ENCODE data around the gene TMEM63B.

TMEM63B gene

DNA sequence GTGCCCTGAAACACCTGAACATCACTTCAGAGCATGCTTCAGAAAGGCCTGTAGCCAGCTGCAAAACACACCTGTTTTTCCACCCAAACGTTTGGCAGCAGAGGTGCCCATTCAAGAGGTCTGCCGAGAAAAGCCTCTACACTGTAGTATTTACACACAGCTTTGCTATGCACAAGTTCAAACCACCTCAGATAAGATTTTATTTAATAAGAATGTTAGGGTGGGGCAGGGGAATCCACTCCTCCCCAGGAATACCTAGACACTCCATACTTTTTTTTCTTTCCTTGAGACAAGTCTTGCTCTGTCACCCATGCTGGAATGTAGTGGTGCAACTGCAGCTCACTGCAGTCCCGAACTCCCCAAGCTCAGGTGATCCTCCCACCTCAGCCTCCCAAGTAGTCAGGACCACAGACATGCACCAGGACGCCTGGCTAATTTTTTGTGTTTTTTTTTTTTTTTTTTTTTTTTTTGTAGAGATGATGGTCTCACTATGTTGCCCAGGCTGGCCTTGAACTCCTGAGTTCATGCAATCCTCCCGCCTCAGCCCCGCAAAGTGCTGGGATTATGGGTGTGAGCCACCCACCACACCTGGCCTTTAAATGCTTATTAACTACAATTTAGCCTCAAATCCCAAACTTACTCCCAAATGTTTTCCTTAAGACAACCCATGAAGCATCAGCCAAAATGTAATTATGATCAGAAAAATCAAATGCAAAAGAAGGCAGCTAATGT is 9.8 kb upstream of the TMEM63B start:
- no peak for DNase-seq (ENCODE audit: low read depth in 2 of 2)

DNA sequence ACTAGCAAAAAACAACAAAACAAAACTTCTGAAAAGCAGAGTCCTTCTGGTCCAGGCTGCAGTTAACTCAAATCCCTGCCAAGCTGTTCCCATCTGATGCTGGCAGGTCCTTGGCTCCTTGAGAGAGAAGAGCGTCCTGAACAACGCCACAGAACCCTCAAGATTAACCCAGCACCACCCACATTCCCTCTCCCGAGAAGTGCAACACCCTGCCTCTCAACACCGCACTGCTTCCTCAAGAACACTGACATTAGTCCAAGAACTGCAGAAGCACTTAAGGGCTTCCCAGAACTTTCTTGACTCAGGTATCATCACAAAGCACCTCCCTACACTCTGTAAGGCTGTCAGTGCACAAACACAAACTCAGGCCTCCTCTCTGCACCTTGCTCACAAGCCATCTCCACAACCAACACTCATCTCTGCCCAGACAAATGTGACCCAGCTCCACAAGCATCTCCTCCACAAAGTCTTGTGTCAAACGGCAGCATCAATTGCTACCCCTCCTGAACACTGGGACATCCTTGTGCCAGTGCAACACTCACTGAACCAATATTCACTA is 7.6 kb upstream of the TMEM63B start:
- no peak for DNase-seq (ENCODE audit: low read depth in 2 of 2)

DNA sequence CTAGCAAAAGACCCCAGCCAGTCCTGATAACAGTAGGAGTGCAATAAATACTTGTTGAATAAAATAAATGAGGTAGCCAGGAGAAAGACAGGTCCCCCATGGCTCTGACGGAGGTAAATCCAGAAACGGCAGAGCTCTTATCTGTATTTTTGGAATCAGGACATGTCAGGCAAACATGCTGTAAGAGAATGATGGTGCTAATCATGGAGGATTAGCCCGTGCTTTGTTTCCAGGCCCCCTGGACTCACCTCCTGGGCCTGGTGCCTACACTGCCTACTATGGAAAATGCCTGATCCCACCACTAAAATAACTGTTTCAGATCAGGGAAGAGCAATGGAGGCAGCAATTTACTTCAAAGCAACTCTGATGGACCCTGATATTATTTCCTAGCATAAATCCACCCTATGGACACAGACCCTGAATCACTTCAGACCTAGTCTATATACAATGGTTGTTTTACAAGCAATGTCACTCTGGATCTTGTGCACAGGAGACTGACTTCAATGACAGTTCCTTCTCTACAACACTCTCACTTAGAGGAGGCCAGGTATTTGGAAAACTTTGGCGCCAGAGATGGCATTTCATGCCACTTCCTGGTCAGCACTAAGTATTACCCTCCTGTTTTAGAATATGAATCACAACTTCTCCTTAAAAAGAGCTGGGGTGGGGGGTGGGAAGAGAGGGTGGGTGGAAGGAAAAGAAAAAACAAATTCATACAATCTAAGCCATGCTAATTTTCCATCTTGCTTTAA is 6.5 kb upstream of the TMEM63B start:
- no peak for DNase-seq (ENCODE audit: low read depth in 2 of 2)

DNA sequence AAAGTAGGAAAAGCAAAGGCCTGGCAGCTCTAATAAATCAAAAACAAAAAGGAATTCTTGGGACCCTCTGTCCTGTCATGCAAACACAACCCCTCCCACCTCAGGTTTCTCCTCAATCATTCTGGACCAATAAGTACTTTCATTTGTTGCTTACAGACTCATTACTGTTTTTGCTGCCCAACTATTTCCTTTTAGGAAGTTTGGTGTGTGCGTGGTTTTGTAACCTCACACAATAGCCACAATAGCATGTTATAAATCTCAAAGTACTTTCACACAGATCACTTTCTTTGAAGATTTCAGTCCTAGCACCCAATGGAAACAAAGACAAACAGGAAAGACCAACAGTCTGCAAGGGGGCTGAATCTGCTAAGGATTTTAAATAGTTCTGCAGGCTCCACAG is 4.6 kb upstream of the TMEM63B start:
- no peak for DNase-seq (ENCODE audit: low read depth in 2 of 2)

DNA sequence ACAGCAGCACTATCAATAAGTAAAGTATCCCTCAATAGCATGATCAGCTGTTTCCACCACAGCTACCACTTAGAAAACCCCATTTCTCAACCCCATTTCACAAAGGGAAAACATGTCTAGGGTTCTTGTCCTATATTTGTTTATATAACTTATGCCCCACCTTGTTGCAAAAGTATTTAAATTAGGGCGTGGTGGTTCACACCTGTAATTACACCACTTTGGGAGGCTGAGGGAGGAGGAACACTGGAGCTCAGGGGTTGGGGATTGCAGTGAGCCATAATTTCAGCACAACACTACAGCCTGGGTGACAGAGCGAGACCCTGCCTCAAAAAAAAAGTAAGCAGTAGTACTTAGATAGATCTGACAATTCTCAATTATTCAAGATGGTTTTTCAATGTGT is 3.8 kb upstream of the TMEM63B start:
- DNase-seq (ENCODE audit: low read depth in 2 of 2), result no peak

DNA sequence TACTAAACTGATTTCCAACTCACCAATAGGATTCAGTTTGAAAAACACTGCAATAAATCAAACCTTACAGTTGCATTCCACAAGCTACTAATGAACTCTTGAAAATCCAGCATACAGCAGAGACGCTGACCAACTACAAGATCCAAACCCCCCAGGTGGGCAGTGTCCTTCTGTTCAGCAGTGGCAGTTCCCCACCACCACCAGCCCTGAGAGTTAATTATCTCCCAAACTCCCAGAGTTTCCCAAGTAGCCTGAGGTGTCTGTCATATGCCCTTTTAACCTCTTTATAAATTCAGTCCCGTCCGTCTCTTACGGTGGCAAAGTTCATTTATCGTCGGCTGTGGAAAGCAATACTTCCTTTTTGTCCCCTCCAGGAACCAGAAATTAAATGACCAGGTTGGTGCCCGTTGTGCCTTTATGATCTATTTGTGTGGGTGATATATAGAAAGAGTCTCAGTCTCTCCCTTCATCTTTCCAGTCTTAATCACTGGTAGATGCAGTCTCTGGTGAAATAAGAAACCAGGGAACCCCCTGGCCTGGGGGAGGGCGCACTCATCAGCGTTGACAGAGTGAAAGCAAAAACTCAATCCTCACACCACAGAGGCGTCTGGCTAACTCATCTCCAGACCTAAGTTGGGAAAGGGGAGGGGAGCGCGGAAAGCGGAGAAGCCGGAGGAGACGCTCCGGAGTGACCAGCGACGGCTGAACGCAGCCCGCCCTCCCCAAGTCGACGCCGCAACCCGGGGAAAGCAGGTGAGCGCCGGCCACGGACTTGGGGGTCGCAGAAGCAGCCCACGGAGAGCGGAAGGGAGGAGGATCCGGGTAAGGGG is 819 bp upstream of the TMEM63B start:
- peak; percentile 20 to 45 for DNase-seq (ENCODE audit: low read depth in 2 of 2)

DNA sequence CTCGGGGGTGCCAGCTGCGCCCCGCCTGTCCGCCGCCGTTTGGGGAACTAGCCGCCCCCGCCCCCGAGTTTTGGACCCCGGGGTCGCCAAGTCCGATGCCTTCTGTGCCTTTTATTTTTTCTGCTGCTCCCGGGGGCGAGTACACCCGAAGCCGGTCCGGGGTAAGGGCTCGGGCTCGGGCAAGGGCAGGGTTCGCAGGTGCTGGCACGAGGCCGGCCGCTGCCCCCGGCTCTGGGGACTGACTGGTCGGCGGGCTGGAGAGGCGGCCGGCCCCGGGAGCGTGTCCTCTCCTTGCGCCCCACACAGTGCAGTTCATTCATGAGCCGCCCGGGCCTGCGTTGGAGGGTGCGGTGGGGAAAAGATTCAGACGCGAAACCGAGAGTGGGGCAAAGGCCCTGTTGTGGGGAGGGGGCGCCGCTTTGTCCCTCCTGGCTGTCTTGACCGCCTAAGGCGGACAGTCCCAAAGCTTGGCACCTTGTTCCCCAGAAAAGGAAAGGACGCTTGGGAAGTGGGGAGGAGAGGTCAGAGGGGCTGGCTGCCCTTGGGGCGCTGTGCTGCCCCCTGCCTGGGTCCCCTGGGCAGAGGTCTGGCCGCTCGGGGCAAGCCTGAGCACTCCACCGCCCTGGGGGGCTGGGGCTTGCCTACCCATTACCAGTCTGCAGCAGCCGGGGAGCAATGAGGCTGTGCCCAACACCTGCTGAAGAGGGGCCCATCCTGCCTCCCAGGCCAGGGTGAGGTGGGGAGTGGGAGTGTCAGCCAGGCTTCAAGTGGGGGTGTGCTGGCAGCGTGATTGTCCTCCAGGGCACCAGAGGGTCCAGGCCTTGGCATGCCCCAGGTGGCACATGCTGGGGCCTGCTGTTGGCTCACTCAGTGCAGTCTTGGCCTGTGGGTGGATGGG is 915 bp downstream of the TMEM63B start:
- DNase-seq (ENCODE audit: low read depth in 2 of 2), result no peak

DNA sequence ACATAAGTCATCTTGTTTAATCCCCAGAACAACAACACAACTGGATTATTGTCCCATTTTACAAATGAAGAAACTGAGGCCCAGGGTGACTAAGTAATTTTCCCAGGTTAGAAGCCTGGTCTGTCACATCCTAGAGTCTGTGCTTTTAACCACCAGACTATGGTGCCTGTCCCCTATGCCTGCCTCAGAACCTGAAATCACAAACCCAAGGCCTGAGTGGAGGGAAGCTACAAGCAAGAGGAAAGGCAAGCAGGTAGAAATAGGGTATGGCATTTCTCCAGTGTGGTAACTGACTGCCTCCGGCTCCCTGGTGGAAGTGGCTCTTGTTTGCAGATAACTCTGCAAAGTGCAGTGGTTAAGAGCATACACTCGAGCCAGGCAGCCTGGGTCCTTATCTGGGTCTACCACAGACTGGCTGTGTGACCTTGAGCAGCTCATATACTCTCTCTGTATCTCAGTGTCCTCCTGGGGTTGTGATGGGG is 2.5 kb downstream of the TMEM63B start:
- no peak for DNase-seq (ENCODE audit: low read depth in 2 of 2)

DNA sequence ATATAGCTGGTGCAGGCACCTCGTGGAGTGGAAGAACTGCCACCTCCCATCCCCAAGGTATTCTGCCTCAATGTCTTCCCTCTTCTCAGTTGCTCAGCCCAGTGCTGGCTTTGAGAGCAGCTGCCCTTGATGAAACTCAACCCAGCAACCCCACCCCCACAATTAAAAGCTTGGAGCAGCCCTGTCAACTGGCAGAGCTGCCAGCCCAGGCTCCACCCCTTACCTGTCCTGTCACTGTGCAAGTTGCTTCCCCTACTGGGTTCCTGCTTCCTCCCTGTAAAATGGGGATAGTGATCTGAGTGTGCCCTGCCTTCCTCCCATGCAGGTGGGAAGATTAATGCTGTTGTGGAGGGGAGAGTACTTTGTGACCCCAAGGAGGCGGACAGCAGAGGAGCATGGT is 4.5 kb downstream of the TMEM63B start:
- no peak for DNase-seq (ENCODE audit: low read depth in 2 of 2)

DNA sequence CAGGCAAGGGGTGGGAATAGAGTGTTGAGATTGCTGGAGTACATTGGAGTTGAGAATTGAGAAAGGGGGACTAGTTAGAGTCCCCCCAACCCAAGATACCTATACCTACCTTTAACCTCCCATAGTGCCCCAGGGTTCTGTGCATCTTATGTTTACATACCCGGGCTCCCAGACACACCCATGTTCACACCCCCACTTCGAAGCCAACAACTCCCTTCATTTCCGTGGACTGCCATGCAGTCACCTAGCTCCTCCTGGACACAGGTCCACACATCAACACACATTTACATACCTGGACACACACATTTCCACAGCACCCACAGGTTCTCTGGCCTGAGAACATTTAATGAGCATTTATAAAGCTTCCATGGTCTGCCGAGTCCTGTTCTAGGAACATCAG is 5.1 kb downstream of the TMEM63B start:
- DNase-seq (ENCODE audit: low read depth in 2 of 2), result no peak

DNA sequence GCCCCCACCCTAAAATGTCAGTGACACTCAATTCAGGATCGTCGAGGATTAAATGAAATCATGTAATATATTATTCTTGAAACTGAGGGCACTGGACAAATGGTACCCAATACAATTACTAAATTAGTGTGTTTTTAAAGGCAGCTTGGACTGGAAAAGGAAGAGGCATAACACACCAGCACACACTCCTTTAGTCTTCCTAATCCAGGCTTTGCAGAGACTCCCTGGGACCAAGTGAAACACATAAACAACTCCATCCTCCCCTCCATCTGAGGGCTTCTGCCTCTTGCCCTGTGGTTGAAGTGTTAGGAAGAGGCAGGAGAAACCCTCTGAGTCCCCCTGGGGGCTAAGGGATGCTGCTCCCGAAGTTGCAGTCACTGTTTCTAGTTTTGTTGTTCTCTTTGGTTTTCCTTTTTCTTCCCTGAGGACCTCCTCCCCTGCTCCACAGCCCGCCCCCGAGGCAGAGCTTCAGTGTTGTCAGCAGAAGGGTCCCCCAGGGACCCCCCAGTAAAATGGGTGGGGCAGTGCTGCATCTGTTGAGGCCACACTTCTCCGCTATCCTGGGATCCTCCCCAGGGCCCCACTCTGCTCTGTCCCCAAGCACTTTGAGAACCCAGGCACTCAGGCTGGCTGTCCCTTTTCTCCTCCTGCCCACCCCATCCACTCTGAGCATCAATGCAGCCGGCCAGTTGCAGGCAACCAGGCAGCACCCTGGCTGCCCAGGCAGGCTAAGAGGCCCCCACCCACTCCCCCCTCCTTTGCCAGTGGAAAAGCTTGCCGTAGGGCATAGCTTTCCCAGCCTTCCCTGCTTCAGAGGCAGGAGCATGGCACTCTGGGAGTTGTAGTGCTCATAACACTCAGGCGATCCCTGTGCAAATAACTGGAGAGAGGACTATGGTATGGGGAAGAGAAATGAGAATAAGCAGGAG is 5.9 kb downstream of the TMEM63B start:
- no peak for DNase-seq (ENCODE audit: low read depth in 2 of 2)

DNA sequence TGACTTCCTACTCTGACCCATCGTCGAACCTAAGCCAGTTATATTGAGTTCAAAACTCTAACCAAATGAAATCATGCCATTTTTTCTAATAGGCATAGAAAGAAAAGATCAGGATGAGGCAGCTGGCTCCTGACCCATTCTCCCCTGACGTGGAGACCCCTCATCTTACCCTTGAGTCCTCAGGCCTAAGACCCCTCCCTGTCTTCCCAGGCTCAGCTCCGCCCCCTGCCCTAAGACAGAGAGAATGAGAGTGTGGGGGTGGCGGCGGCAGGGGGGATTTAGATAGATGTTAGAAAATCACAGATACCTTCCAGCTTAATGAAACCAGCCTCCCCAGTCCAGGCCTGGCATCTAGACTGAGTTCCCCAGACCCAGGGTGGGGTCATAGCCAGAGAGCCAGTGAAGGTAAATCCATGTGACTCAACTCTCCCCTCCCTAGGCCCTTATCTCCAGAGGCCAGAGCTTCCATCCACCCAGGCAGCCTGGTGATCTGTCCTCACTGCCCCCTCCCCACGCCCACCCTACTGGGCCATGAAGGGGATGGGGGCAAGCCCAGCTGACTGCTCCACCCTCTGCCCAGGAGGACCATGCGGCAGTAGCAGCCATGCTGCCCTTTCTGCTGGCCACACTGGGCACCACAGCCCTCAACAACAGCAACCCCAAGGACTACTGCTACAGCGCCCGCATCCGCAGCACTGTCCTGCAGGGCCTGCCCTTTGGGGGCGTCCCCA is 6.8 kb downstream of the TMEM63B start:
- no peak for DNase-seq (ENCODE audit: low read depth in 2 of 2)

DNA sequence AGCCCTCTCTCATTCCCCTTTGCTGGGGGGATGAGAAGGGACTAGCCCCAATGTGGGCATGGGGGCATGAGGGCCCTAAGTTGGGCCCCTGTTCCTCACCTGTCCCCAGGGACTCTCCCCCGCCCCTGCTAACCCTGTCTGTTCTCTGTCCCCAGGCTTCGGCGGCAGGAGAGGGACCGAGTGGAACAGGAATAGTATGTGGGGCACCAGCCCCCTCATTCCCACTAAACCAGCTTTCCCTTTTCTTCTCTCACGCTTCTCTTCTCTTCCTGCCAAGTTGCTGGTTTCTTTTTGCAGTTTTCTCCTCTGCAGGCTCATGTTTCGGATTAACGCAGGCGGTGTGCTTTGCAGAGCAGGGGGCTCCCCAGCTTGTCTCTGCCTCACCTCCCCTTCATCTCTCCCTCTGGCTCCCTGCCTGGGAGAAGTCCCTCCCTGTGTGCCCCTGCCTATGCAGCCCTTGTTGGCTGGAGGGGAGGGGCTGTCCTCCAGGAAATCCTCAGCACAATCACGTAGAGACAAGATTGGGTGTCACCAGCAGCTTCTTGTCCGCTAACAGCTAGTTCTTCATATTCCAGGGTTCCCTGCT is 7.9 kb downstream of the TMEM63B start:
- DNase-seq (ENCODE audit: low read depth in 2 of 2), result no peak

DNA sequence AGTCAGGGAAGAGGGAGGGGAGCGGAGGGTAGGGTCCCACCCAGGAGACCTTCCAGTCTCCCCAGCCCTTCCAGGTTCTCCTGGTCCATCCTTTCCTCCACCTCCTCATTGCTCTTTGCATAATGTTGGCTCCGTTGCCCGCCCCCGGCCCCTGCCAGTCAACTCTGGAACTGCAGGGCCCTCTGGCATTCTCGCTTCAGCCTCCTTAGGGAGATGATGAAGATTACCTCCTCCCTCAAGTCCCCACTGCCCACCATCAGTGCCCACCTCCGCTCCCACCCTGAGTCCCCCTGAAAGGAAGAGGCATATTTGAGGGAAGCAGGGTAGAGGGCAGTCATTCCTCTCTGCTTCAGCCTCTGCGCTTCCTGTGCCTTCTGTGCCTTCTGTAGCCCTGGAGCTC is 8.5 kb downstream of the TMEM63B start:
- DNase-seq (ENCODE audit: low read depth in 2 of 2), result no peak

DNA sequence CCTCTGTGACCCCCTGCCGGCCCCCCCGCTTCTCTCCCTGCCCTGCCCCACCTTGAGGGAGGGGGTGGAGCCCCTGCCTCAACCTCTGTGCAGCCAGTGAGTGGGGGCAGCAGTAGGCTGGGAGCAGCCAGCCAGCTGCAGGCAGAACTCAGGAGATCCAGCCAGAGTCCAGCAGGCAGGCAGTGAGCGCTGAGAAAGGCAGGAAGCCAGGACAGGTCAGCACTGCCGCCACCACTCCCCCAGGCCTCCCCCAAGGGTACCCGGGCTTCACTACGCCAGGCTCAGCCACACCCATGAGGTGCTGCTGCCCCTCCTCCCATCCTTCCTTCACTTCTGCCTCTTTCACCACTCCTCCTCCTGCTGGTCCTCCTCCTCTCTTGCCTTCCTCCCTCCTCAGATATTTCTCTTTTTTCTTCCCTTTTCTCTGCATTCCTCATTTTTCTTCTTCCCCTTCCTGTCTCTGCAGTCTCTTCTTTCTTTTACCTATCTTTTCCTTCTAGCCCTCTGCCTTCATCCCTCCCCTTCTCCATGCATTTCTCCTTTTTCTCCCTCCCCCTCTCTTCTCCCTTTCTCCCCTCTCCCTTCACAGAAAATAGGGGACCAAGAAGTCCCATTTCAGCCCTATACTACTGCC is 11.5 kb downstream of the TMEM63B start:
- DNase-seq (ENCODE audit: low read depth in 2 of 2), result no peak

DNA sequence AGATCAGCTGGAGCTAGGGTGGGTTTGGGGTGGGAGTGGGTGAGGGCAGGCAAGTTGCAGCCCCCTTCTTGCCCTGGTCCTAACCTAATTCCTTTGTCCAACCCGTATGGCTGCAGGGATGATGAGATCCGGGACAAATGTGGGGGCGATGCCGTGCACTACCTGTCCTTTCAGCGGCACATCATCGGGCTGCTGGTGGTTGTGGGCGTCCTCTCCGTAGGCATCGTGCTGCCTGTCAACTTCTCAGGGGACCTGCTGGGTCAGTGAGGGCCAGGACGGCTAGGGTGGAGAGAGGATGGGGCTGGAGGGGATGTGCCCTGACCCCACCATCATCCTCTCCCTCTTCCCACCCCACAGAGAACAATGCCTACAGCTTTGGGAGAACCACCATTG is 12.0 kb downstream of the TMEM63B start:
- DNase-seq (ENCODE audit: low read depth in 2 of 2), result no peak

DNA sequence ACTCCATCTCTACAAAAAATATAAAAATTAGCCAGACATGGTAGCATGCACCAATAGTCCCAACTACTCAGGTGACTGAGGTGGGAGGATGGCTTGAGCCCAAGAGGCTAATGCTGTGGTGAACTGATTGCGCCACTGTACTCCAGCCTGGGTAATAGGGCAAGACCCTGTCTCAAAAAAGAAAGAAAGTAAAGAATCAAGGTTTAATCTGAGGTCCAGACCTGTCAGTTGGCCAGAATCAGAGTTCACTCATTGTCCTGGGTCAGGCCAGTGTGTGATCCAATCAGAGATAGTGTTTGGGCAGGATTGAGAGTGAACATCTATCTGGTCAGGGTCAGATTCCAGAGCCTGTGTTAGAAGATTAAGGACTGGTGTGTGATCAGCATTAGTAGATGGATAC is 15.5 kb downstream of the TMEM63B start:
- no peak for DNase-seq (ENCODE audit: low read depth in 2 of 2)

DNA sequence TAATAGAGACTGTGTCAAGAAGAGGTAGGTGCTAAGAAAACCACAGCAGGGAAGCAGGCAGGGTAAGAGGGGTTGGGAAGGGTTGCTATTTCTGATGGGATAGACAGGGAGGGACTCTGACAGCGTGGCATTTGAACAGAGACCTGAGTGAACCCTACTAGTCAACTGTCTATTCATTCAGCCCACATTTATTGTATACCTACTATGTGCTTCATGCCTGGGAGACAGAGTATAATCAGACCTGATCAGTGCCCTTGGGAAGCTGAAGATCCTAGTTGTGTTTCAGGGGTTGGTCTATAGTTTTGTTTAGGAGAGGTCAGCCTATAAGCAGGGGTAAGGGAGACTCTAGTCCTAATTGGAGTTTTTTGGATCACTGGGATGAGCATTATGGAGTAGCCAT is 16.4 kb downstream of the TMEM63B start:
- DNase-seq (ENCODE audit: low read depth in 2 of 2), result no peak
